Measurements from ENCODE around the gene RNU4-1.
"Not testable (repeated sequence)": the region's sequence is repeated elsewhere in the genome, so short reads cannot be mapped to it uniquely, and the experiment has no call there.

RNU4-1 gene

GRCh38 chr12:120246705-120247104, 46.3 kb downstream of the RNU4-1 start:
- Histone ChIP-seq H3K4me1 (ENCODE audit: control insufficient read depth, insufficient read depth, low read length, unreplicated experiment) (peaks cover 77% of the 10 kb centered on the region), H3K27ac (ENCODE audit: low read depth, low read length) (peak overlapping the region; percentile 87), H3K79me2 (ENCODE audit: control insufficient read depth, insufficient read depth, low read length, unreplicated experiment) (peaks cover 83% of the 10 kb centered on the region)
- not testable (repeated sequence) for H2AFZ ChIP-seq (ENCODE audit: low read length, unreplicated experiment); H3K4me3 ChIP-seq (ENCODE audit: low read depth, low read length); H3K36me3 ChIP-seq (ENCODE audit: insufficient read depth, low read length); H3K27me3 ChIP-seq (ENCODE audit: insufficient read depth, low read length)

Data from ACC112 (cell line).